Measurements from ENCODE around the gene ZNF670.

- no peak for TF ChIP-seq CTCF (conservative IDR thresholded peaks at IDR 0.05; ENCODE audit: low read depth, low read length)
- no peak for TF ChIP-seq EZH2phosphoT487 (IDR thresholded peaks at IDR 0.05; ENCODE audit: borderline replicate concordance, low read length)
- TF ChIP-seq EZH2 (IDR thresholded peaks at IDR 0.05; ENCODE audit: low read length, unreplicated experiment) = no peak
Observed at GRCh38 chr1:247056071-247056470, 22.5 kb downstream of the ZNF670 start.

Data from PC-3 (cell line).